ENCODE data around the gene G2E3. TPM values are rescaled to one million over a fixed set of nuclear protein-coding genes. Genes with fewer than 3 reads are reported as not detected.
A peak's percentile ranks its signal among the peaks of the same experiment; 100 is the strongest.
"Not testable (repeated sequence)": the region's sequence is repeated elsewhere in the genome, so short reads cannot be mapped to it uniquely, and the experiment has no call there.

Gene G2E3
- total RNA-seq, 1 donor from 2014 or later: 33.6 TPM

- DNase-seq (ENCODE audit: low read depth): no peak
Measured at GRCh38 chr14:30600922-30601918, 42.3 kb downstream of the G2E3 start.

DNA sequence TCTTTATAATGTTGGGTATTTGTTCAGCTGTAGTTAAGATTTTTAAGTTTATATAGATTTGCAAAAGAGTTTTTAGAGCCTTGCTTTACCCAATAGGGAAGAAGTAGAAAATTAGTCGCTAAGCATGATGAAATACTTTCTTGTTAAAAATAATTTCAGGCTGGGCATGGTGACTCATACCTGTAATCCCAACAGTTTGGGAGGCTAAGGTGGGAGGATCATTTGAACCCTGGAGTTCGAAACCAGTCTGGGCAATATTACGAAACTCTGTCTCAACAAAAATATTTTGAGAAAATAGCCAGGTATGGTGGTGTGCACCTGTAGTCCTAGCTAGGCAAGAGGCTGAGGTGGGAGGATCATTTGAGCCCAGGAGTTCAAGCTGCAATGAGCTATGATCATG lies 44.4 kb downstream of the G2E3 start:
- DNase-seq (ENCODE audit: low read depth): no peak

- not testable (repeated sequence) for DNase-seq (ENCODE audit: low read depth)
Measured at GRCh38 chr14:30604696-30605095, 45.7 kb downstream of the G2E3 start.

DNA sequence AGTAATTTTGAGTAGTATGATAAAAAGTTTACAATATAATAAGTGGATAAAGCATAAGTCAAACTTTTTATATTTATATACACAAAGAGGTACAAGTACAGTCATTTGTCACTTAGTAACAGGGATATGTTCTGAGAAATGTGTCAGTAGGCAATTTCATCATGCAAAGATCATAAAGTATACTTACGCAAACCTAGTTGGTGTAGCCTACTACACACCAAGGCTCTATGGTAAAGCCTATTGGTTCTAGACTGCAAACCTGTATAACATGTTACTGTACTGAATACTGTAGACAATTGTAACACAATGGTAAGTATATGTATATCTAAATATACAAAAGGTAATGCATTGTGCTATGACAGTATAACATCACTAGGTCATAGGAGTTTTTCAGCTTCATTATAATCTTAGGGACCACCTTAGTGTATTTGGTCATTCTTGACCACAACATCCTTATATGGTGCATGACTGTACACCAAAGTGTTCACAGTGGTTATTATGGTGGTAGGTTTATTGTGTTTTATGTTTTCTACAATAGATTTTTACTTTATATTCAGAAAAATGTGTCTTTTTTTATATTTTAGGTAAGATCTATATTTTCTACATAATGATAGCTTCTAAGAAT lies 48.3 kb downstream of the G2E3 start:
- DNase-seq (ENCODE audit: low read depth): peak; percentile 28

DNA sequence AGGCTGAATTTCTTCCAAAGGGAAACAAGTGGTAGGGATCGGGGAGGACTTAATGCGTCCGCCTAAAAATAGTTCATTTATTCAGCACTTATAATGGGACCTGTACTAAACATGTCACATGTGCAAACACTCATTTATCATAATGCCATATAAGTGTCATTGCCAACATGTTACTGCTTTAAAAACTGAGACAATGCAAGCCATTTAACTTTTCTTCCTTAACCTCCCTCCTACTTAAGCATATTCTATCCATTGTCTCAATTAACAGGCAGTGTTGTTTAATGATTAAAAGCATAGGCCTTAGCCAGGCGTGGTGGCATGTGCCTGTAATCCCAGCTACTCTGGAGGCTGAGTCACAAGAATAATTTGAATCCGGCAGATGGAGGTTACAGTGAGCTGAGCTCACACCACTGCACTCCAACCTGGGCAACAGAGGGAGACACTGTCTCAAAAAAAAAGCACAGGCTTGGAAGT lies 49.6 kb downstream of the G2E3 start:
- peak; percentile 92 for DNase-seq (ENCODE audit: low read depth)

DNA sequence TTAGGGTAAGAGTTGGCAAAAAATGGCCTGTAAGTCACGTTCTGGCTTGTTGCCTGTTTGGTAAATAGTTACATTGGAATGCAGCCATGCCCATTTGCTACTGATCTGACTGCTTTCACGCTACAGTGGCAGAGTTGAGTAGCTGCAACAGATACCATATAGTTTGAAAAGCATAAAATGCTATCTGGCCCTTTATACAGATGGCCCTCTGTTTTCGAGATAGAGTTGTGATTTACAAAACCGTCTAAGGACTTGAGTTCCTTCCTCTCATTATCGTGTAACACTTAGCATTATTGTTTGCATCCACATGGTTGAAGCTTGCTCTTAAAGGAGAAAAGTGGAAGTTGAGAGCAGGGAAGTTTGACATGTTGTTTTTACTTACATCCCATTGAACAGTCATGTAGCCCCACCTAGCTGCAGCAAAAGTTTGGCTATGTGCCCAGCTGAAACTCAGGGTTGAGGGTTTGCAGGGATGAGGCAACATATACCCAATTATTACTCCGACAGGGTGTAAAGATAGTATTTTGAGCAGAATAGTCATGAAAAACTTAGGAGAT lies 51.9 kb downstream of the G2E3 start:
- peak; percentile 66 for DNase-seq (ENCODE audit: low read depth)

DNA sequence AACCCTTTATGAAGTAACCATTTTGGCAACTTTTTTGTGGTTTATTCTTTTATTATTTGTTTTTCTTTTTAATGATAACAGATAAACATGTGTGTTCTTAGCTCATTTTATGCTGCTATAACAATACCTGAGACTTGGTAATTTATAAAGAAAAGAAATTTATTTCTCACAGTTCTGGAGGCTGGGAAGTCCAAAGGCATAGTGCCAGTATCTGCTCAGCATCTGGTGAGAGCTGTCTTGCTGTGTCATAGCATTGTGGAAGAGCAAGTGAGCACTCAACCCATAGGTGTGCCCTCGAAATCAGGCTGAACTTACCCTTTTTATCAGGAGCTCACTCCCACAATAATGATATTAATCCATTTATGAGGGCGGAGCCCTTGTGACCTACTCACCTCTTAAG lies 55.2 kb downstream of the G2E3 start:
- DNase-seq (ENCODE audit: low read depth): no peak

DNA sequence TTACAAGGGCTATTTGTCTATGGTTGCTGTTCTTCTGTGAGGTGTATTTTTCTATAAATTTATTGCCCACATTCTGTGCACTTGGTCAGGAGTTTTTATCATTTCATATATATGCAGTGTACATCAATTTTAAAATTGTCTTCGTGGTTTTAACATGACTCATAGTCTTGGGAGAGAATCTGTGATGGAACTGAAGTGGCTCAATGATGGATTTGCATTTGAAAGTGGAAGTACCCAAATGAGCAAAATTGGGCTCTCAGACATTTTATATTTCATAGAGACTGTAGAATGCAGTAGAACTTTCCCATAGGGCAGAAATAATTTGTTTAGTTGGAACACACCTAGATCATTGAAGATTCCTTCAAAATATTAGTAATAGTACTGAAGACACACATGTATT lies 61.2 kb downstream of the G2E3 start:
- peak; percentile 23 for DNase-seq (ENCODE audit: low read depth)

GRCh38 chr14:30621354-30621939 lies 62.5 kb downstream of the G2E3 start:
- no peak for DNase-seq (ENCODE audit: low read depth)

DNA sequence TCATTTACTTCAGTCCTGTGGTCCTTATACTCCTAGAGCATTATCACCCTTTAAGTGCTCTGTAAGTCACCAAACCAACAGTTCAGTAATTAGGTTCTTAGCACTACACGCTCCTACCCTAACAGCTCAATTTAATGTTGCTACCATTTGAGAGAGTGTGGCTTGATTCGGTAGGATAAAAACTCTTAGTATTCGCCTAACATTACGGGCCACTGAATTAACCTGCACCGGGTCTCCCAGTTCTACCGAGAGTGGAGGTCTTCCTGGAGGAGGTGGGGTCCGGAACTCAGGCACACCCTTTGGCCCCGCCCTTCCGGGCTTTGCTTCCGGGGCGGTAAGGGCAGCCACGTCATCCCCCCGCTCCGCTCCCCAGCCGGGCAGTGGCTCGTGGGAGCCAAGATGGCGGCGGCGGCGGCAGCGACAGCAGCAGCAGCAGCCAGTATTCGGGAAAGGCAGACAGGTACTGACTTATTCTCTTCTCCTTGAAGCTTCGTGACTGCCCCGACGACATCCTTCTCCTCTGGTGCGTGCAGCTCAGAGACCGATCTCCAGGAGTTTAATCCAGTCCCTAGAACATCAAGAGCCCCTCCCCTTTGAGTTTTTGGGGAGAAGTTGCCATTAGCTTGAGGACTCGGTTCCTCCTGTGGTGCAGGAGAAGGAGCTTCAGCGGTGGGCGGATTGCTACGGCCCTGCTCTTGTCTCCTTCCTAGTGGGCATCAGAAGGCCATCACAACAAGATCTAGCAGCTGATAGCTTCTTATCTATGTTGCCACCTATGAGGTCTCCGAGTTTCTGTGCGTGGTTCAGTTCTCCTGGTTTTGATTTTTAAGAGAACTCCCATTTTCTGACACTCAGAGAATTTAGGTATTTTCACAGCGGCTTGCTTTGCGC lies 63.2 kb downstream of the G2E3 start, which contains the start of gene SCFD1:
Gene SCFD1, plus strand, starts transcription at position 380 of the 891 bp plus-strand sequence. Its CDS starts 20 bp downstream, at position 400.
- DNase-seq (ENCODE audit: low read depth): peak; percentile 80

DNA sequence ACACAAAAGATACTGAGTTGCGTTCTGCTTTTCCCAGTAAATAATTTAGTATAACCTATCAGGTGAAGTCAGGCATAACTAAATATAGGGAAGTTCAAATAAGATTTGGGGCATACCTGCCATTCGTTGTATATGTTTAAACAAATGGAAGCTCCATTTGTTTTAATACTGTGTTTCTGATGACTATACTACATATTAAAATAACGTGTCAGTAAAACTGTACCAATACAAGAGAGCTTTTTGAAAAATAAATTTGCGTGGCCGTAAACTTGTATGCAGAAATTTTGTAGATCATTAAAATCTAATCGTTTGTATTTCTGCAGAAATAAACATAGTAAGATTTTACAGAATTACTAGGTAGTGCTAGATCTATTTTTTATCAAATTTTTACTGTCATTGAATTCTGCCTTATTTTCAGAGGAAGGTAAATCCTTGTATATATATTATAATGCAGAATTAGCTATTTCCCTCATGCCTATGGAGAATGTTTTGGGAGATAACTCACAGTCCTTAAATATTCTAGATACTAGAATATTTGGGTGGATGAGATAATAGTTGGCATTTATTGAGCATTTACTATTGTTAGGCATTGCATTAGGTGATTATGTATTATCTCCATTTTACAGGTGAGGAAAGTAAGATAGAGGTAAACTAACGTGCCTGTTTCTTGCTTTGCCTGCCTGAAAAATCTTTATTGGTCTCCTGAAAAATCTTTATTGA lies 64.6 kb downstream of the G2E3 start:
- no peak for DNase-seq (ENCODE audit: low read depth)

- no peak for DNase-seq (ENCODE audit: low read depth)
Measured at GRCh38 chr14:30624132-30624423, 65.1 kb downstream of the G2E3 start.

DNA sequence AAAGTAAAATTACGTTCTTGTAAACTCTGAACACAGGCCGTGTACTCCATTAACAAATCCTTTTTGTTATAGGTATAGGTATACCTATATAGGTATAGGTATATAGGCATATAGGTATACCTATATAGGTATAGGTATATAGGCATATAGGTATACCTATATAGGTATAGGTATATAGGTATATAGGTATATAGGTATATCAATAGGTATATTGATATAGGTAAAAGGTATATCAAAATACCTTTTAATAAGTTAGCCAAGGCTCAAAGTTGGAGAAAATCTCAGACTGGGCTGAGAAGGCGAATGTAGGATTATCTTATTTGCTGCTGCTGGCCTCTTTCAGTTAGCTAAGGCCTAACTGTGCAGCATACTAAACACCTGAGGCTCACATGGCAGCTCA lies 66.6 kb downstream of the G2E3 start:
- no peak for DNase-seq (ENCODE audit: low read depth)

GRCh38 chr14:30629432-30629831 lies 70.5 kb downstream of the G2E3 start:
- peak; percentile 23 for DNase-seq (ENCODE audit: low read depth)

DNA sequence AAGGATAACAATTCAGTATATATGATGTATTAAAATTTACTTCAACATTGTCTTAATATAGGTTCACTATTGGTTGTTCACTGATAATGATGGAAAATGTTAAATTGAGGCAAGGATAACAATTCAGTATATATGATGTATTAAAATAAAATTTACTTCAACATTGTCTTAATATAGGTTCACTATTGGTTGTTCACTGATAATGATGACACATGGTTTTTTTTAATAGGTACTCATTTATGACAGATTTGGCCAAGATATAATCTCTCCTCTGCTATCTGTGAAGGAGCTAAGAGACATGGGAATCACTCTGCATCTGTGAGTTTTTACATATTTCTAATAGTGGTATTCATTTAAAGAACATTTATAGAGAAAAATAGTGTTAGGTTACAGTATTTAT lies 71.3 kb downstream of the G2E3 start:
- no peak for DNase-seq (ENCODE audit: low read depth)

- DNase-seq (ENCODE audit: low read depth): no peak
Measured at GRCh38 chr14:30632730-30633129, 73.8 kb downstream of the G2E3 start.

- DNase-seq (ENCODE audit: low read depth): no peak
Measured at GRCh38 chr14:30638926-30639325, 80.0 kb downstream of the G2E3 start.

- DNase-seq (ENCODE audit: low read depth): no peak
Measured at GRCh38 chr14:30641207-30641606, 82.2 kb downstream of the G2E3 start.

DNA sequence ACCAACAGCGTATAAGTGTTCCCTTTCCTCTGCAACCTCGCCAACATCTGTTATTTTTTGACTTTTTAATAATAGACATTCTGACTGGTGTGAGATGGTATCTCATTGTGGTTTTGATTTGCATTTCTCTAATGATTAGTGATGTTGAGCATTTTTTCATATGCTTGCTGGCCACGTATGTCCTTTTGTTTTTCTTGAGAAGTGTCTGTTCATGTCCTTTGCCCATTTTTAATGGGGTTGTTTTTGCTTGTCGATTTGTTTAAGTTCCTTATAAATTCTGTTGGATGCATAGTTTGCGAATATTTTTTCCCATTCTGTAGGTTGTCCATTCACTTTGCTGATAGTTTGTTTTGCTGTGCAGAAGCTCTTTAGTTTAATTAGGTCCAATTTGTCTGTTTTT lies 85.5 kb downstream of the G2E3 start:
- not testable (repeated sequence) for DNase-seq (ENCODE audit: low read depth)

GRCh38 chr14:30645600-30645999 lies 86.6 kb downstream of the G2E3 start:
- DNase-seq (ENCODE audit: low read depth): no peak

- DNase-seq (ENCODE audit: low read depth): no peak
Measured at GRCh38 chr14:30648471-30648870, 89.5 kb downstream of the G2E3 start.

Measured in renal cortical epithelial cell (primary cell).